Karpas-422 (cell line): ENCODE data around the gene RAD18. TPM values are rescaled to one million over a fixed set of nuclear protein-coding genes. Genes with fewer than 3 reads are reported as not detected.

Experiments
- DNase-seq: peaks from one replicate; pipeline ENCODE4 v3.0.0-alpha.2; 2015
- H2AFZ ChIP-seq: fragments of 200-600 bp; sonication (generic); 2 replicates; pipeline ENCODE4 v1.6.1; 2014; ENCODE audit warnings: antibody characterized with exemption, low read length, mixed read lengths
- H3K27ac ChIP-seq: fragments of 200-600 bp; sonication (generic); 2 replicates; pipeline ENCODE4 v1.5.1; 2014; ENCODE audit warnings: mild to moderate bottlenecking, low read length, moderate library complexity
- H3K27me3 ChIP-seq: fragments of 200-600 bp; sonication (generic); 2 replicates; pipeline ENCODE4 v1.6.1; 2014; ENCODE audit warnings: low read length, mixed read lengths
- H3K36me3 ChIP-seq: fragments of 200-600 bp; sonication (generic); 2 replicates; pipeline ENCODE4 v1.6.1; 2014; ENCODE audit warnings: low read length, mixed read lengths; ENCODE audit not compliant: insufficient read depth
- H3K4me1 ChIP-seq: fragments of 200-600 bp; sonication (generic); 2 replicates; pipeline ENCODE4 v1.6.1; 2014; ENCODE audit warnings: mild to moderate bottlenecking, low read length, mixed read lengths
- H3K4me2 ChIP-seq: fragments of 200-600 bp; sonication (generic); 2 replicates; pipeline ENCODE4 v1.6.1; 2014; ENCODE audit warnings: low read length, low read depth, mild to moderate bottlenecking; ENCODE audit not compliant: poor library complexity, severe bottlenecking
- H3K4me3 ChIP-seq: fragments of 200-600 bp; sonication (generic); 2 replicates; pipeline ENCODE4 v1.5.1; 2014; ENCODE audit warnings: mild to moderate bottlenecking, antibody characterized with exemption, low read length, mixed read lengths
- H3K79me2 ChIP-seq: fragments of 200-600 bp; sonication (generic); 2 replicates; pipeline ENCODE4 v1.6.1; 2014; ENCODE audit warnings: mild to moderate bottlenecking, low read length, mixed read lengths
- H3K9ac ChIP-seq: fragments of 200-600 bp; sonication (generic); 2 replicates; pipeline ENCODE4 v1.6.0; 2014; ENCODE audit warnings: low read length
- H3K9me2 ChIP-seq: fragments of 200-600 bp; sonication (generic), shearing (Covaris generic); replicated peaks from 2 replicates; pipeline ENCODE4 v1.6.0; 2014; ENCODE audit warnings: mild to moderate bottlenecking, low read length, moderate library complexity; ENCODE audit not compliant: insufficient read depth
- H3K9me3 ChIP-seq: fragments of 300-700, 200-600 bp; sonication (generic); 2 replicates; pipeline ENCODE4 v1.6.1; 2014; ENCODE audit warnings: low read length, mixed read lengths
- H4K20me1 ChIP-seq: fragments of 200-600 bp; sonication (generic); 2 replicates; pipeline ENCODE4 v1.6.1; 2014; ENCODE audit warnings: mild to moderate bottlenecking, antibody characterized with exemption, low read length, low read depth; ENCODE audit not compliant: insufficient read depth
- total RNA-seq: library from RNA; depleted of rRNA; stranded (reverse); fragments of >200 nt; shearing (Covaris generic); gene quantifications from 2 replicates; pipeline ENCODE4 v1.2.3, GENCODE V29; 2014; ENCODE audit warnings: low replicate concordance

Gene RAD18
- total RNA-seq, 1 experiment from 2014 or later = 48.2 TPM

GRCh38 chr3:8983026-8983425 lies 19.8 kb upstream of the RAD18 start:
- Histone ChIP-seq H2AFZ (no peak overlapping the region), H3K27me3 (no peaks in the 10 kb centered on the region), H4K20me1 (no peaks in the 10 kb centered on the region), H3K9me2 (no peaks in the 10 kb centered on the region), H3K4me2 (no peak overlapping the region), H3K27ac (no peak overlapping the region), H3K9ac (no peak overlapping the region), H3K79me2 (no peaks in the 10 kb centered on the region), H3K36me3 (no peaks in the 10 kb centered on the region), H3K9me3 (no peaks in the 10 kb centered on the region), H3K4me3 (no peak overlapping the region), H3K4me1 (no peaks in the 10 kb centered on the region)
- DNase-seq = no peak

- no peak overlapping the region for H3K4me2 ChIP-seq
- no peak overlapping the region for H3K9ac ChIP-seq
- H4K20me1 ChIP-seq = no peaks in the 10 kb centered on the region
- no peak overlapping the region for H2AFZ ChIP-seq
- H3K36me3 ChIP-seq = no peaks in the 10 kb centered on the region
- no peaks in the 10 kb centered on the region for H3K9me2 ChIP-seq
- DNase-seq = no peak
- H3K27me3 ChIP-seq = no peaks in the 10 kb centered on the region
- no peaks in the 10 kb centered on the region for H3K4me1 ChIP-seq
- no peak overlapping the region for H3K27ac ChIP-seq
- no peak overlapping the region for H3K4me3 ChIP-seq
- no peaks in the 10 kb centered on the region for H3K9me3 ChIP-seq
- H3K79me2 ChIP-seq = no peaks in the 10 kb centered on the region
These were observed 19.2 kb upstream of the RAD18 start for GRCh38 chr3:8982509-8982908.

DNA sequence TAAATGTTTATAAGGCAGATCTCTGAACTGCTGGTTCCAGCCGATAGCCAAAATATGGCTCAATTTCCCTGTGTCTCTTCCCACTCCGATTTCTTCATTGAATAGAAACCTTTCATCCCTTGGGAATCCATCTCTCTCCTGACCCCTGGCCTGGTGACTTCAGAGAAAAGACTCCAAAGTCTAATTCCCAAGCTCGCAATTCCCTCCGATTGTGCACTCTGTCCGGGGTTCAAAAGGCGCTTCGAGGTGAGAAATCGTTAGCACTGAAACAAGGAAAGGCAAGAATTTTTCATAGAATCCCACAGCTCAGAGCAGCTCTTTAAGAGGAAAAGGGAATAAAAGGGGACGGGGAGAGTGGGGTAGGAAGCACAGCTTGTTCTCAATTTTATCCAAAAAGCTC lies 18.4 kb upstream of the RAD18 start:
- Histone ChIP-seq H2AFZ (no peak overlapping the region), H3K4me1 (no peaks in the 10 kb centered on the region), H3K9me2 (no peaks in the 10 kb centered on the region), H3K27ac (no peak overlapping the region), H3K9me3 (no peaks in the 10 kb centered on the region), H3K36me3 (no peaks in the 10 kb centered on the region), H4K20me1 (no peaks in the 10 kb centered on the region), H3K79me2 (no peaks in the 10 kb centered on the region), H3K27me3 (no peaks in the 10 kb centered on the region), H3K9ac (no peak overlapping the region), H3K4me2 (no peak overlapping the region), H3K4me3 (no peak overlapping the region)
- DNase-seq = no peak

DNA sequence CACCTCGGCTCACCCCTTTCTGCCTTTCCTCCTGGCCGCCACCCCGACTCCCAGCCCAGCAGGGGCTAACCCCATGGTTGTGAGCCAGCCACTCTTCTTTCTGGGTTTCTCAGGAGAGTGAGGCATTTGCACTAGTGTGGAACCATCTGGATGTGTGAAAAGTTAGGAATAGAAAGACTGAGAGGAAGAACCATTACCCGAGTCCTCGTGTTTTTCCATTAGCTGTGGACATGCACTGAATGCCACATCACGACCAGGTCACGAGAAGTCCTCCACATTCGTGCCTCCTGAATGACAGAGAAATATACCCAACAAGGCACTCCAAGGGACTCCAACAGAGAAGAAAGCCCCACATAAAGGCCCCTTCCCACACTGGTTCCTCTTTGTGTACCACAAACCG lies 18.0 kb upstream of the RAD18 start:
- DNase-seq = no peak
- Histone ChIP-seq H4K20me1 (no peaks in the 10 kb centered on the region), H3K27ac (no peak overlapping the region), H3K9me3 (no peaks in the 10 kb centered on the region), H3K4me3 (no peak overlapping the region), H3K4me1 (no peaks in the 10 kb centered on the region), H3K9ac (no peak overlapping the region), H3K27me3 (no peaks in the 10 kb centered on the region), H3K4me2 (no peak overlapping the region), H3K9me2 (no peaks in the 10 kb centered on the region), H3K79me2 (no peaks in the 10 kb centered on the region), H3K36me3 (no peaks in the 10 kb centered on the region), H2AFZ (no peak overlapping the region)

- H3K27me3 ChIP-seq = no peaks in the 10 kb centered on the region
- H3K4me3 ChIP-seq = no peak overlapping the region
- H3K9me2 ChIP-seq = no peaks in the 10 kb centered on the region
- no peak overlapping the region for H3K27ac ChIP-seq
- no peak for DNase-seq
- H3K4me2 ChIP-seq = no peak overlapping the region
- H4K20me1 ChIP-seq = no peaks in the 10 kb centered on the region
- H3K4me1 ChIP-seq = no peaks in the 10 kb centered on the region
- no peaks in the 10 kb centered on the region for H3K79me2 ChIP-seq
- no peak overlapping the region for H3K9ac ChIP-seq
- no peak overlapping the region for H2AFZ ChIP-seq
- no peaks in the 10 kb centered on the region for H3K9me3 ChIP-seq
- no peaks in the 10 kb centered on the region for H3K36me3 ChIP-seq
These were observed 17.5 kb upstream of the RAD18 start for GRCh38 chr3:8980756-8981257.

DNA sequence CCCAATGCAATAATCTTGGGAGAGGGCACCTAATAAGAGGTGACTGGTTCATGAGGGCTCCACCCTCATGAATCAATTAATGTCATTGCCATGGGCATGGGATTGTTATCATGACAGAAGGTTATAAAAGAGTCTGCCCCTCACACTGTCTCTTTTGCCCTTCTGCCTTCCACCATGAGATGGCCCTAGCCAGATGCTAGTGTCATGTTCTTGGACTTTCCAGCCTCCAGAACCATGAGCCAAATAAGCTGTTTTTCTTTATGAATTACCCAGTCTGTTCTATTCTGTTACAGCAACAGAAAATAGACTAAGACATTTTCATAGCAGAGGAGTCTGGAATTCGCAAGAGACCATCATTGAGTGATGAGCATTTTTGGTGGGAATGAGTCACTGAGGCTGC lies 16.0 kb upstream of the RAD18 start:
- Histone ChIP-seq H3K9ac (no peak overlapping the region), H3K79me2 (no peaks in the 10 kb centered on the region), H3K4me1 (no peaks in the 10 kb centered on the region), H3K27ac (no peak overlapping the region), H3K4me2 (no peak overlapping the region), H3K9me3 (no peaks in the 10 kb centered on the region), H3K27me3 (no peaks in the 10 kb centered on the region), H2AFZ (no peak overlapping the region), H4K20me1 (no peaks in the 10 kb centered on the region), H3K4me3 (no peak overlapping the region), H3K9me2 (no peaks in the 10 kb centered on the region), H3K36me3 (no peaks in the 10 kb centered on the region)
- DNase-seq = no peak

- no peaks in the 10 kb centered on the region for H3K27me3 ChIP-seq
- no peaks in the 10 kb centered on the region for H3K79me2 ChIP-seq
- H3K4me1 ChIP-seq = no peaks in the 10 kb centered on the region
- no peak overlapping the region for H3K4me3 ChIP-seq
- H3K9me2 ChIP-seq = no peaks in the 10 kb centered on the region
- no peak overlapping the region for H2AFZ ChIP-seq
- H3K4me2 ChIP-seq = no peak overlapping the region
- H3K27ac ChIP-seq = no peak overlapping the region
- no peaks in the 10 kb centered on the region for H4K20me1 ChIP-seq
- no peaks in the 10 kb centered on the region for H3K9me3 ChIP-seq
- no peaks in the 10 kb centered on the region for H3K36me3 ChIP-seq
- no peak for DNase-seq
- no peak overlapping the region for H3K9ac ChIP-seq
These were observed 15.3 kb upstream of the RAD18 start for GRCh38 chr3:8978551-8978950.

DNA sequence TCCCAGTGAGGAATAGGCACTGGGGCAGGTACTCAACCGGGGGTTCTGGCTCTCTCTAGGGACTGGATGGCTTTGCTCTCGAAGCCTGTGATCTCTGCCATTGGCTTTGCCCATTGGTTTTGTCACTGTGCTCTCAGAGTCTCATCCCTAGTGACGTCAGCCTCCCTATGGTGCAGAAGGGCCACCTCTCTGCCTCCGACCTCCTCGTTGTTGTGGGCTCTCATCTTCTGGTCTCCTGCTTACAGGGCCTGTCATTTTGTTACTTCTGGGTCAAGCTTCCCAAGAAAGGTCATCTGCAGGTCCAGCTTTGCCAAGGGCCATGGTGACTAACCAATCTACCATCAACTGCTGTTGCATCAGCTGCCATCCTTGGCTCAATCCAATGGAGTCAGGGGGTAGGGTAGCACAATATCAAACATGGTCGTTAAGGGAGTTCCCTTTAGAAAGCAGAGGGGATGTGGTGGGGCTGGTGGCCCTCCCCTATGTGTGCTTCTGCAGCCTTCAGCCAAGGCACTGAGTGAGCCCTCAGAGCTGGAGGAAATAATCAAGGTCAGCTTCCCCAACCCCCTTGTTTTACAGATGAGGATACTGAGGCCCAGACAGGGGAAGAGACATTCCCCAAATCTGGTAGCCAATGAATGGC lies 13.4 kb upstream of the RAD18 start:
- H3K9me2 ChIP-seq = no peaks in the 10 kb centered on the region
- no peaks in the 10 kb centered on the region for H4K20me1 ChIP-seq
- H3K4me1 ChIP-seq = no peaks in the 10 kb centered on the region
- H3K36me3 ChIP-seq = no peaks in the 10 kb centered on the region
- no peak overlapping the region for H3K4me3 ChIP-seq
- no peak overlapping the region for H3K9ac ChIP-seq
- no peak overlapping the region for H3K27ac ChIP-seq
- no peaks in the 10 kb centered on the region for H3K79me2 ChIP-seq
- no peaks in the 10 kb centered on the region for H3K27me3 ChIP-seq
- H3K4me2 ChIP-seq = no peak overlapping the region
- DNase-seq = no peak
- H2AFZ ChIP-seq = no peak overlapping the region
- no peaks in the 10 kb centered on the region for H3K9me3 ChIP-seq
